Astrocyte (in vitro differentiated cells and primary cell): ENCODE data around the gene KLHDC8A. TPM values are rescaled to one million over a fixed set of nuclear protein-coding genes. Genes with fewer than 3 reads are reported as not detected.
A peak's percentile ranks its signal among the peaks of the same experiment; 100 is the strongest.

Source experiments
- DNase-seq: peaks from one replicate; pipeline ENCODE4 v3.0.0-alpha.2; 2010; ENCODE audit warnings: low read depth
- FAIRE-seq: peaks from 2 replicates; lab custom pipeline; 2011; peaks lifted over from hg19 to GRCh38; lab: Jason Lieb, UNC
- H2AFZ ChIP-seq: 2 replicates; pipeline ENCODE4 v1.6.0; 2012; ENCODE audit warnings: low read depth, low read length, inconsistent platforms
- H3K27ac ChIP-seq: 2 replicates; pipeline ENCODE4 v1.5.1; 2011; ENCODE audit warnings: low read depth, low read length, inconsistent platforms
- H3K27me3 ChIP-seq: 2 replicates; pipeline ENCODE4 v1.6.0; 2011; ENCODE audit warnings: low read length, inconsistent platforms; ENCODE audit not compliant: insufficient read depth
- H3K36me3 ChIP-seq: 2 replicates; pipeline ENCODE4 v1.5.1; 2011; ENCODE audit warnings: low read length, inconsistent platforms; ENCODE audit not compliant: insufficient read depth
- H3K4me1 ChIP-seq: 2 replicates; pipeline ENCODE4 v1.5.1; 2011; ENCODE audit warnings: low read length, inconsistent platforms; ENCODE audit not compliant: insufficient read depth
- H3K4me2 ChIP-seq: 2 replicates; pipeline ENCODE4 v1.6.0; 2012; ENCODE audit warnings: low read length, inconsistent platforms
- H3K4me3 ChIP-seq: 2 replicates; pipeline ENCODE4 v1.5.1; 2011; ENCODE audit warnings: low read depth, mild to moderate bottlenecking, low read length, inconsistent platforms; ENCODE audit not compliant: insufficient read depth
- H3K79me2 ChIP-seq: 2 replicates; pipeline ENCODE4 v1.6.0; 2012; ENCODE audit warnings: mild to moderate bottlenecking, low read length, inconsistent platforms; ENCODE audit not compliant: insufficient read depth
- H3K9ac ChIP-seq: 2 replicates; pipeline ENCODE4 v1.6.0; 2012; ENCODE audit warnings: mild to moderate bottlenecking, low read length, inconsistent platforms
- H3K9me3 ChIP-seq: 2 replicates; pipeline ENCODE4 v1.5.1; 2012; ENCODE audit warnings: low read depth, mild to moderate bottlenecking, low read length, inconsistent platforms; ENCODE audit not compliant: insufficient read depth
- H4K20me1 ChIP-seq: 2 replicates; pipeline ENCODE4 v1.6.0; 2012; ENCODE audit warnings: low read length, inconsistent platforms; ENCODE audit not compliant: insufficient read depth
- H3K27ac Mint-ChIP-seq: one replicate; pipeline ENCODE4 v1.8.0; 2021; ENCODE audit warnings: mild to moderate bottlenecking, mixed read lengths; ENCODE audit not compliant: unreplicated experiment
- H3K27me3 Mint-ChIP-seq: one replicate; pipeline ENCODE4 v1.8.0; 2021; ENCODE audit warnings: low read depth, mixed read lengths; ENCODE audit not compliant: unreplicated experiment
- H3K36me3 Mint-ChIP-seq: one replicate; pipeline ENCODE4 v1.8.0; 2021; ENCODE audit warnings: low read depth, mixed read lengths; ENCODE audit not compliant: unreplicated experiment
- H3K4me1 Mint-ChIP-seq: one replicate; pipeline ENCODE4 v1.8.0; 2021; ENCODE audit warnings: low read depth, mixed read lengths; ENCODE audit not compliant: unreplicated experiment
- H3K4me3 Mint-ChIP-seq: one replicate; pipeline ENCODE4 v1.8.0; 2021; ENCODE audit warnings: mild to moderate bottlenecking, moderate library complexity, mixed read lengths; ENCODE audit not compliant: unreplicated experiment
- H3K9me3 Mint-ChIP-seq: one replicate; pipeline ENCODE4 v1.8.0; 2021; ENCODE audit warnings: mild to moderate bottlenecking, mixed read lengths; ENCODE audit not compliant: unreplicated experiment
- EZH2 ChIP-seq: IDR thresholded peaks from 2 replicates; pipeline ENCODE4 v1.6.1; 2012; ENCODE audit warnings: mild to moderate bottlenecking, low read length, inconsistent platforms; ENCODE audit not compliant: insufficient read depth
- total RNA-seq: library from RNA; stranded (reverse); gene quantifications from 2 replicates; pipeline ENCODE4 v1.2.1, GENCODE V29; 2021
- TF ChIP-seq, protein P1 (sequence below): IDR thresholded peaks from 2 replicates; pipeline ENCODE4 v1.5.1; 2011; ENCODE audit warnings: low read depth, mild to moderate bottlenecking, inconsistent platforms, low read length, moderate library complexity; ENCODE audit not compliant: insufficient read depth

KLHDC8A gene
- total RNA-seq, 1 donor from 2014 or later: 0.39 TPM

GRCh38 chr1:205371871-205372660 is 15.3 kb upstream of the KLHDC8A start:
- H3K36me3 Mint-ChIP-seq: no peaks in the 10 kb centered on the region
- Histone ChIP-seq H3K4me1 (peaks cover 60% of the 10 kb centered on the region), H3K27me3 (no peaks in the 10 kb centered on the region), H3K79me2 (no peaks in the 10 kb centered on the region), H4K20me1 (no peaks in the 10 kb centered on the region), H3K4me3 (peak overlapping the region; percentile 25), H3K27ac (peak overlapping the region; percentile 72), H3K9ac (peak overlapping the region; percentile 58), H3K36me3 (no peaks in the 10 kb centered on the region), H3K4me2 (peak overlapping the region; percentile 81), H2AFZ (no peak overlapping the region), H3K9me3 (no peaks in the 10 kb centered on the region)
- H3K4me1 Mint-ChIP-seq: peaks cover 66% of the 10 kb centered on the region
- H3K27me3 Mint-ChIP-seq: no peaks in the 10 kb centered on the region
- DNase-seq: peak; percentile 93
- H3K27ac Mint-ChIP-seq: peak overlapping the region; percentile 60
- no peak for FAIRE-seq
- no peaks in the 10 kb centered on the region for H3K9me3 Mint-ChIP-seq
- no peak for TF ChIP-seq EZH2
- TF ChIP-seq, protein P1, sequence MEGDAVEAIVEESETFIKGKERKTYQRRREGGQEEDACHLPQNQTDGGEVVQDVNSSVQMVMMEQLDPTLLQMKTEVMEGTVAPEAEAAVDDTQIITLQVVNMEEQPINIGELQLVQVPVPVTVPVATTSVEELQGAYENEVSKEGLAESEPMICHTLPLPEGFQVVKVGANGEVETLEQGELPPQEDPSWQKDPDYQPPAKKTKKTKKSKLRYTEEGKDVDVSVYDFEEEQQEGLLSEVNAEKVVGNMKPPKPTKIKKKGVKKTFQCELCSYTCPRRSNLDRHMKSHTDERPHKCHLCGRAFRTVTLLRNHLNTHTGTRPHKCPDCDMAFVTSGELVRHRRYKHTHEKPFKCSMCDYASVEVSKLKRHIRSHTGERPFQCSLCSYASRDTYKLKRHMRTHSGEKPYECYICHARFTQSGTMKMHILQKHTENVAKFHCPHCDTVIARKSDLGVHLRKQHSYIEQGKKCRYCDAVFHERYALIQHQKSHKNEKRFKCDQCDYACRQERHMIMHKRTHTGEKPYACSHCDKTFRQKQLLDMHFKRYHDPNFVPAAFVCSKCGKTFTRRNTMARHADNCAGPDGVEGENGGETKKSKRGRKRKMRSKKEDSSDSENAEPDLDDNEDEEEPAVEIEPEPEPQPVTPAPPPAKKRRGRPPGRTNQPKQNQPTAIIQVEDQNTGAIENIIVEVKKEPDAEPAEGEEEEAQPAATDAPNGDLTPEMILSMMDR: no peak
- no peak overlapping the region for H3K4me3 Mint-ChIP-seq

DNA sequence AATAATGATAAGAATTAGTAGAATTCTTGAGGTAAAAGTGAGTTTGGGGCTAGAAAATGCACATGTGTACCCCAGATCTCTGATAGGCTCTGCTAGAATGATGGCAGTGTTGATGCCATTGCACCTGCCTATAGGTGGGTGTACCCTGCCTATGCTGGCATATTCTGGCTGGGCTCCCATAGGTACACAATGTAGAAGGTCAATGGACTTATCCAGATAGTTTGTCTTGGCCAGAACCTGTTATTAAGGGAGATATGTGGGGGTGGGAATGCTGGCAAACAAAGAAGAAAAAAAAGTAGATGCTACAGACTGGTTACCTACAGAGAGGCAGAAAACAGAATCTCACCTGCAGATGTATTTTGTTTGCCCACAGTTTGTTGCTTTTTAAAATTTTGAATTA is 14.1 kb upstream of the KLHDC8A start:
- no peak overlapping the region for H3K4me2 ChIP-seq
- no peak overlapping the region for H3K9ac ChIP-seq
- no peaks in the 10 kb centered on the region for H4K20me1 ChIP-seq
- Mint-ChIP-seq H3K4me1 (peaks cover 58% of the 10 kb centered on the region), H3K27ac (peak overlapping the region; percentile 88), H3K9me3 (no peaks in the 10 kb centered on the region), H3K4me3 (no peak overlapping the region), H3K36me3 (no peaks in the 10 kb centered on the region), H3K27me3 (no peaks in the 10 kb centered on the region)
- H3K27ac ChIP-seq: no peak overlapping the region
- DNase-seq (no peak), FAIRE-seq (no peak)
- no peaks in the 10 kb centered on the region for H3K27me3 ChIP-seq
- no peaks in the 10 kb centered on the region for H3K79me2 ChIP-seq
- TF ChIP-seq, protein P1: no peak
- no peak for TF ChIP-seq EZH2
- H3K36me3 ChIP-seq: no peaks in the 10 kb centered on the region
- H3K9me3 ChIP-seq: no peaks in the 10 kb centered on the region
- H3K4me1 ChIP-seq: peaks cover 56% of the 10 kb centered on the region
- no peak overlapping the region for H3K4me3 ChIP-seq
- no peak overlapping the region for H2AFZ ChIP-seq

- no peaks in the 10 kb centered on the region for H3K79me2 ChIP-seq
- no peak overlapping the region for H3K4me3 ChIP-seq
- no peaks in the 10 kb centered on the region for H3K9me3 ChIP-seq
- H3K36me3 ChIP-seq: no peaks in the 10 kb centered on the region
- H3K9ac ChIP-seq: no peak overlapping the region
- H3K27ac ChIP-seq: no peak overlapping the region
- H3K36me3 Mint-ChIP-seq: no peaks in the 10 kb centered on the region
- H4K20me1 ChIP-seq: no peaks in the 10 kb centered on the region
- no peak overlapping the region for H3K4me2 ChIP-seq
- H3K27ac Mint-ChIP-seq: no peak overlapping the region
- H3K4me1 ChIP-seq: peaks cover 46% of the 10 kb centered on the region
- DNase-seq (no peak), FAIRE-seq (no peak)
- H3K4me1 Mint-ChIP-seq: peaks cover 51% of the 10 kb centered on the region
- H3K27me3 Mint-ChIP-seq: no peaks in the 10 kb centered on the region
- TF ChIP-seq, protein P1: no peak
- no peak overlapping the region for H2AFZ ChIP-seq
- no peaks in the 10 kb centered on the region for H3K27me3 ChIP-seq
- H3K9me3 Mint-ChIP-seq: no peaks in the 10 kb centered on the region
- no peak overlapping the region for H3K4me3 Mint-ChIP-seq
Observed at GRCh38 chr1:205369701-205370123, 13.0 kb upstream of the KLHDC8A start.
